Endothelial cell of umbilical vein (primary cell): ENCODE data around the gene LRFN2. TPM values are rescaled to one million over a fixed set of nuclear protein-coding genes. Genes with fewer than 3 reads are reported as not detected.

Source experiments
- BruUV-seq: library from RNA; stranded (reverse); fragments of 400-500 nt; replicated peaks from 2 replicates; lab custom pipeline; 2021; lab: Mats Ljungman, UMichigan
- CTCF ChIA-PET: fragments of 300-600, 350-600 bp; sonication (Branson Sonifier 250); formaldehyde crosslinking; loops from one replicate; lab custom pipeline; 2021; ENCODE audit warnings: antibody characterized with exemption, inconsistent platforms; lab: Charles Lee
- POLR2A ChIA-PET: fragments of 300-600, 350-600 bp; sonication (Branson Sonifier 250); formaldehyde crosslinking; loops from one replicate; lab custom pipeline; 2021; ENCODE audit warnings: antibody characterized with exemption, inconsistent platforms; lab: Charles Lee
- DNase-seq: peaks from one replicate; pipeline ENCODE4 v3.0.0-alpha.2; 2011; ENCODE audit warnings: low read depth, low spot score
- FAIRE-seq: peaks from 2 replicates; lab custom pipeline; 2011; peaks lifted over from hg19 to GRCh38; lab: Jason Lieb, UNC
- H2AFZ ChIP-seq: 2 replicates; pipeline ENCODE4 v1.6.0; 2012; ENCODE audit warnings: low read depth, low read length, control low read depth, inconsistent platforms
- H3K27ac ChIP-seq: 2 replicates; pipeline ENCODE4 v1.5.1; 2011; ENCODE audit warnings: low read depth, mild to moderate bottlenecking, control low read depth, low read length, moderate library complexity; ENCODE audit not compliant: insufficient read depth
- H3K27me3 ChIP-seq, 2 experiments: 2 replicates each; pipeline versions ENCODE4 v1.6.0 to v1.6.1; 2011; ENCODE audit warnings: low read length in 2 of 2, mixed read lengths in 1 of 2; ENCODE audit not compliant: control insufficient read depth in 2 of 2, insufficient read depth in 2 of 2
- H3K36me3 ChIP-seq, 2 experiments: 2 replicates in 1 of 2; 3 replicates in 1 of 2; pipeline ENCODE4 v1.5.1; 2011; ENCODE audit warnings: low read length in 2 of 2, mild to moderate bottlenecking in 1 of 2, moderate library complexity in 1 of 2; ENCODE audit not compliant: control insufficient read depth in 2 of 2, insufficient read depth in 2 of 2; ENCODE audit errors: extremely low read depth in 1 of 2
- H3K4me1 ChIP-seq: 3 replicates; pipeline ENCODE4 v1.5.1; 2011; ENCODE audit warnings: mild to moderate bottlenecking, low read length; ENCODE audit not compliant: control insufficient read depth, insufficient read depth; ENCODE audit errors: extremely low read depth
- H3K4me2 ChIP-seq: 2 replicates; pipeline ENCODE4 v1.6.1; 2011; ENCODE audit warnings: low read length, control low read depth, mixed read lengths; ENCODE audit not compliant: insufficient read depth
- H3K4me3 ChIP-seq, 3 experiments: fragments of 200-600 bp in 1 of 3; sonication (generic), shearing (Covaris generic) in 1 of 3; replicated peaks in 1 of 3; 2 replicates each; pipeline ENCODE4 v1.5.1; 2011 to 2016; ENCODE audit warnings: control low read depth in 3 of 3, low read length in 3 of 3, mild to moderate bottlenecking in 2 of 3, inconsistent platforms in 1 of 3, low read depth in 1 of 3, moderate library complexity in 1 of 3; ENCODE audit not compliant: insufficient read depth in 1 of 3
- H3K79me2 ChIP-seq: 2 replicates; pipeline ENCODE4 v1.6.0; 2012; ENCODE audit warnings: low read length, inconsistent platforms; ENCODE audit not compliant: control insufficient read depth, insufficient read depth
- H3K9ac ChIP-seq: replicated peaks from 2 replicates; pipeline ENCODE3; 2011; ENCODE audit warnings: low read length, control low read depth; ENCODE audit not compliant: insufficient read depth; ENCODE audit errors: extremely low read depth
- H3K9me1 ChIP-seq: replicated peaks from 3 replicates; pipeline ENCODE4 v1.6.0; 2011; ENCODE audit warnings: mild to moderate bottlenecking, low read length; ENCODE audit not compliant: control insufficient read depth, insufficient read depth; ENCODE audit errors: extremely low read depth
- H3K9me3 ChIP-seq: replicated peaks from 2 replicates; pipeline ENCODE4 v1.5.1; 2012; ENCODE audit warnings: low read length, inconsistent platforms; ENCODE audit not compliant: control insufficient read depth, insufficient read depth
- H4K20me1 ChIP-seq: replicated peaks from 2 replicates; pipeline ENCODE3; 2011; ENCODE audit warnings: mild to moderate bottlenecking, low read length; ENCODE audit not compliant: control insufficient read depth, insufficient read depth; ENCODE audit errors: extremely low read depth
- CTCF ChIP-seq, 2 donors: IDR thresholded peaks; 1 replicate in 1 of 2; 2 replicates in 1 of 2; pipeline ENCODE4 v1.5.1; 2011; ENCODE audit warnings: low read length in 2 of 2, mild to moderate bottlenecking in 2 of 2, moderate library complexity in 2 of 2, control low read depth in 1 of 2, inconsistent platforms in 1 of 2, low read depth in 1 of 2; ENCODE audit not compliant: insufficient read depth in 1 of 2; ENCODE audit errors: extremely low read depth in 1 of 2
- GATA2 ChIP-seq: IDR thresholded peaks from 2 replicates; pipeline ENCODE4 v1.7.0; 2011; ENCODE audit warnings: low read depth, mild to moderate bottlenecking, moderate library complexity, mixed read lengths, low read length; ENCODE audit not compliant: insufficient read length, insufficient read depth
- JUN ChIP-seq: IDR thresholded peaks from 2 replicates; pipeline ENCODE4 v1.6.1; 2011; ENCODE audit warnings: borderline replicate concordance, low read depth; ENCODE audit not compliant: insufficient read length, insufficient read depth
- POLR2A ChIP-seq: IDR thresholded peaks from 2 replicates; pipeline ENCODE4 v1.6.1; 2012; ENCODE audit warnings: low read depth, mild to moderate bottlenecking, control low read depth, low read length
- POLR2AphosphoS5 ChIP-seq: IDR thresholded peaks from 2 replicates; pipeline ENCODE4 v1.6.1; 2012; ENCODE audit warnings: low read depth, mild to moderate bottlenecking, control low read depth, low read length, moderate library complexity; ENCODE audit not compliant: insufficient read depth
- dilution Hi-C: fragments of 300-500 bp; cut with MboI; formaldehyde crosslinking; loops from one replicate; pipeline ENCODE4 v1.15.0; 2019; ENCODE audit warnings: low sequenced_read_pairs; ENCODE audit not compliant: extremely low pct_ligation_motif_present
- intact Hi-C: fragments of 100-400 bp; cut with micrococcal nuclease; formaldehyde crosslinking; loops from one replicate; pipeline ENCODE4 v1.10.0; 2022
- polyA plus RNA-seq, 4 experiments: library from polyadenylated mRNA; depleted of rRNA in 3 of 4; stranded (reverse) in 3 of 4; unstranded in 1 of 4; fragments of >200 nt; gene quantifications; 2 replicates each; pipeline versions ENCODE4 v1.2.1 to v1.2.3, GENCODE V29; 2011 to 2012; ENCODE audit warnings: missing spikeins in 1 of 4
- total RNA-seq: library from RNA; stranded (reverse); gene quantifications from 2 replicates; pipeline ENCODE4 v1.2.3, GENCODE V29; 2021

Gene LRFN2
- total and polyA plus RNA-seq, 2 donors (not counting 3 experiments of a cell fraction or from before 2014, with no cell fraction given) = not detected

- no peak overlapping the region for H3K27ac ChIP-seq
- FAIRE-seq = no peak
These were observed 161.8 kb downstream of the LRFN2 start for GRCh38 chr6:40425192-40425919.

More at GRCh38 chr6:40425192-40425919, 161.8 kb downstream of the LRFN2 start:
- no peaks in the 10 kb centered on the region for H3K27me3 ChIP-seq
- no peak overlapping the region for H3K4me3 ChIP-seq
- POLR2A ChIA-PET = no interaction called here
- H3K79me2 ChIP-seq = no peaks in the 10 kb centered on the region
- no peaks in the 10 kb centered on the region for H3K9me3 ChIP-seq
- dilution Hi-C loops = no loop called here
- no peaks in the 10 kb centered on the region for H4K20me1 ChIP-seq
- no peak overlapping the region for H3K4me2 ChIP-seq
- no peak for DNase-seq
- no peak overlapping the region for H3K9ac ChIP-seq
- H2AFZ ChIP-seq = no peak overlapping the region
- intact Hi-C loops = no loop called here
- H3K9me1 ChIP-seq = no peaks in the 10 kb centered on the region
- no TSS peak for BruUV-seq
- no peaks in the 10 kb centered on the region for H3K36me3 ChIP-seq
- no peak for TF ChIP-seq POLR2AphosphoS5
- no peak for TF ChIP-seq JUN
- no peak for TF ChIP-seq POLR2A
- TF ChIP-seq GATA2 = no peak
- TF ChIP-seq CTCF (IDR thresholded peaks at IDR 0.05; ENCODE audit: extremely low read depth in 1 of 2, insufficient read depth in 1 of 2, low read depth in 1 of 2, low read length in 2 of 2) = no peak
- CTCF ChIA-PET = no interaction called here
- no peaks in the 10 kb centered on the region for H3K4me1 ChIP-seq
